H9 (cell line): ENCODE data around the gene YAP1. TPM values are rescaled to one million over a fixed set of nuclear protein-coding genes. Genes with fewer than 3 reads are reported as not detected.

ENCODE experiments used
- DNase-seq: peaks from one replicate; pipeline ENCODE4 v3.0.0-alpha.2; 2017
- H2AFZ ChIP-seq: one replicate; pipeline ENCODE4 v1.6.1; 2013; ENCODE audit warnings: mild to moderate bottlenecking, low read length, control low read depth, moderate library complexity
- H2AK5ac ChIP-seq: 2 replicates; pipeline ENCODE4 v1.6.1; 2013; ENCODE audit warnings: low read length, control low read depth, mixed read lengths; ENCODE audit not compliant: insufficient read length
- H2BK120ac ChIP-seq: one replicate; pipeline ENCODE4 v1.6.1; 2013; ENCODE audit warnings: low read depth, mild to moderate bottlenecking, low read length, control low read depth, inconsistent platforms; ENCODE audit not compliant: poor library complexity, severe bottlenecking
- H2BK12ac ChIP-seq: 2 replicates; pipeline ENCODE4 v1.6.1; 2013; ENCODE audit warnings: low read length, control low read depth, mixed read lengths, low read depth; ENCODE audit not compliant: insufficient read length
- H2BK15ac ChIP-seq: 2 replicates; pipeline ENCODE4 v1.6.1; 2013; ENCODE audit warnings: low read depth, low read length, control low read depth
- H2BK20ac ChIP-seq: one replicate; pipeline ENCODE4 v1.6.1; 2013; ENCODE audit warnings: low read depth, mild to moderate bottlenecking, low read length, control low read depth, inconsistent platforms; ENCODE audit not compliant: poor library complexity, severe bottlenecking
- H2BK5ac ChIP-seq: 2 replicates; pipeline ENCODE4 v1.6.1; 2013; ENCODE audit warnings: low read length, control low read depth, mixed read lengths; ENCODE audit not compliant: insufficient read length
- H3K14ac ChIP-seq: 2 replicates; pipeline ENCODE4 v1.6.1; 2013; ENCODE audit warnings: low read length, control low read depth; ENCODE audit not compliant: insufficient read depth
- H3K18ac ChIP-seq: 2 replicates; pipeline ENCODE4 v1.6.1; 2013; ENCODE audit warnings: low read depth, mild to moderate bottlenecking, mixed read lengths, low read length, control low read depth; ENCODE audit not compliant: insufficient read length
- H3K23ac ChIP-seq: 2 replicates; pipeline ENCODE4 v1.6.1; 2013; ENCODE audit warnings: low read length, control low read depth, mixed read lengths, low read depth; ENCODE audit not compliant: insufficient read length
- H3K23me2 ChIP-seq: 2 replicates; pipeline ENCODE4 v1.6.1; 2013; ENCODE audit warnings: low read depth, mild to moderate bottlenecking, mixed read lengths, low read length, control low read depth; ENCODE audit not compliant: insufficient read length, poor library complexity, severe bottlenecking
- H3K27ac ChIP-seq: 2 replicates; pipeline ENCODE4 v1.5.1; 2013; ENCODE audit warnings: low read length, control low read depth, mixed read lengths, low read depth; ENCODE audit not compliant: insufficient read length
- H3K27me3 ChIP-seq: 2 replicates; pipeline ENCODE4 v1.6.1; 2013; ENCODE audit warnings: low read length, control low read depth, inconsistent platforms; ENCODE audit not compliant: insufficient read depth
- H3K4ac ChIP-seq: 2 replicates; pipeline ENCODE4 v1.6.1; 2013; ENCODE audit warnings: low read depth, mild to moderate bottlenecking, control low read depth, inconsistent platforms, low read length, moderate library complexity
- H3K4me1 ChIP-seq: 2 replicates; pipeline ENCODE4 v1.6.1; 2013; ENCODE audit warnings: low read length, control low read depth, inconsistent platforms; ENCODE audit not compliant: insufficient read depth
- H3K4me2 ChIP-seq: 2 replicates; pipeline ENCODE4 v1.6.1; 2013; ENCODE audit warnings: low read length, control low read depth, mixed read lengths; ENCODE audit not compliant: insufficient read length, insufficient read depth
- H3K56ac ChIP-seq: 2 replicates; pipeline ENCODE4 v1.6.1; 2013; ENCODE audit warnings: low read depth, mild to moderate bottlenecking, mixed read lengths, low read length, control low read depth; ENCODE audit not compliant: insufficient read length
- H3K79me1 ChIP-seq: 2 replicates; pipeline ENCODE4 v1.6.1; 2013; ENCODE audit warnings: low read depth, mild to moderate bottlenecking, moderate library complexity, low read length, control low read depth, inconsistent platforms; ENCODE audit not compliant: insufficient read depth, poor library complexity, severe bottlenecking
- H3K79me2 ChIP-seq: 2 replicates; pipeline ENCODE4 v1.6.1; 2013; ENCODE audit warnings: low read length, control low read depth, inconsistent platforms; ENCODE audit not compliant: insufficient read depth
- H3K9ac ChIP-seq: 2 replicates; pipeline ENCODE4 v1.6.1; 2013; ENCODE audit warnings: low read length, control low read depth, mixed read lengths; ENCODE audit not compliant: insufficient read length; ENCODE audit errors: extremely low read depth
- H3K9me3 ChIP-seq: one replicate; pipeline ENCODE4 v1.6.1; 2013; ENCODE audit warnings: low read depth, low read length, inconsistent platforms; ENCODE audit not compliant: control insufficient read depth
- H3T11ph ChIP-seq: one replicate; pipeline ENCODE4 v1.6.1; 2013; ENCODE audit warnings: mild to moderate bottlenecking, low read length, control low read depth, inconsistent platforms
- H4K20me1 ChIP-seq: one replicate; pipeline ENCODE4 v1.6.1; 2013; ENCODE audit not compliant: control insufficient read depth, insufficient read length, insufficient read depth
- H4K5ac ChIP-seq: 2 replicates; pipeline ENCODE4 v1.6.1; 2013; ENCODE audit warnings: low read depth, mild to moderate bottlenecking, mixed read lengths, low read length, control low read depth; ENCODE audit not compliant: insufficient read length
- H4K8ac ChIP-seq: replicated peaks from 2 replicates; pipeline ENCODE4 v1.6.1; 2013; ENCODE audit warnings: low read length, control low read depth, mixed read lengths, low read depth; ENCODE audit not compliant: insufficient read length
- H4K91ac ChIP-seq: 2 replicates; pipeline ENCODE4 v1.6.1; 2013; ENCODE audit warnings: low read depth, mild to moderate bottlenecking, moderate library complexity, mixed read lengths, low read length, control low read depth; ENCODE audit not compliant: insufficient read length
- H3K27ac Mint-ChIP-seq, 3 experiments: 2 replicates in 2 of 3; 3 replicates in 1 of 3; pipeline ENCODE4 v1.8.0; 2020 to 2021; ENCODE audit warnings: mixed read lengths in 3 of 3, mild to moderate bottlenecking in 1 of 3, moderate library complexity in 1 of 3
- H3K27me3 Mint-ChIP-seq: 2 replicates; pipeline ENCODE4 v1.8.0; 2021; ENCODE audit warnings: low read depth, mild to moderate bottlenecking, moderate library complexity, mixed read lengths
- H3K36me3 Mint-ChIP-seq, 3 experiments: 2 replicates in 2 of 3; 3 replicates in 1 of 3; pipeline ENCODE4 v1.8.0; 2020 to 2021; ENCODE audit warnings: low read depth in 3 of 3, mixed read lengths in 3 of 3; ENCODE audit not compliant: insufficient read depth in 1 of 3
- H3K4me1 Mint-ChIP-seq, 2 experiments: 2 replicates each; pipeline ENCODE4 v1.8.0; 2020; ENCODE audit warnings: mixed read lengths in 2 of 2
- H3K4me3 Mint-ChIP-seq, 2 experiments: 2 replicates in 1 of 2; 3 replicates in 1 of 2; pipeline ENCODE4 v1.8.0; 2020 to 2021; ENCODE audit warnings: mild to moderate bottlenecking in 2 of 2, mixed read lengths in 2 of 2, moderate library complexity in 1 of 2
- H3K9me3 Mint-ChIP-seq, 2 experiments: 2 replicates in 1 of 2; 3 replicates in 1 of 2; pipeline ENCODE4 v1.8.0; 2020; ENCODE audit warnings: mild to moderate bottlenecking in 2 of 2, mixed read lengths in 2 of 2, moderate library complexity in 1 of 2
- WGBS: extraction: QIAGEN DNeasy Blood & Tissue Kit; methylation state at CpG from one replicate; pipeline ENCODE4 v1.1.7; 2013; ENCODE audit warnings: missing lambda C conversion rate, low lambda C conversion rate, mixed read lengths; ENCODE audit not compliant: insufficient read length; ENCODE audit errors: extremely low coverage; 5-methylcytosine and 5-hydroxymethylcytosine counted together
- total RNA-seq: library from RNA; stranded (reverse); gene quantifications from 2 replicates; pipeline ENCODE4 v1.2.1, GENCODE V29; 2021
- TF ChIP-seq, protein P1 (sequence below): fragments of 200-600 bp; sonication (generic); conservative IDR thresholded peaks from 3 replicates; pipeline ENCODE4 v1.8.0; 2021; ENCODE audit warnings: antibody characterized with exemption, mild to moderate bottlenecking

Gene YAP1
- total RNA-seq, 1 experiment from 2014 or later: 124 TPM

DNA sequence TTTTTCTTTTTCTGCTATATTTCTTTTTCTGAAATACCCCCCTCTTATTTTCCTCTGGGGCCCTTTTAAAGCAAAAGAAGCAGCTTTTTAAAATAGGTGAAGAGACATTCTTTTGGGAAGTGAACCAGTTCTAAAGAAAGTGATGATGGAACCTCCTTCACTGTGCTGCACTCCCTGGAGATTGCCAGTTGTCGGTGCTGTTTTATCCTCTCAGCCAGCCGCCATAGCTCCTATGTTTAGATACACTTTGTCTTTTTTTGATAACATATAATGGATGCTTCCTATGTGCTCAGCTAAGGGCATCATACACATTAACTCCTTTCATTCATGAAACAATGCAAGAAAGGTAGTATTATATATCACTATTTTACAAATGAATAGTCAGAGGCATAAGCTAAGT, 49.0 kb upstream of the YAP1 start:
- Histone ChIP-seq H2AFZ (no peak overlapping the region), H2BK5ac (no peak overlapping the region), H3K56ac (no peak overlapping the region), H2BK15ac (no peak overlapping the region), H3K14ac (no peak overlapping the region), H2BK20ac (no peak overlapping the region), H2BK12ac (no peak overlapping the region), H4K8ac (no peak overlapping the region), H3K79me1 (no peaks in the 10 kb centered on the region), H3K27me3 (no peaks in the 10 kb centered on the region), H3K23ac (no peak overlapping the region), H3K4me1 (no peaks in the 10 kb centered on the region), H3K18ac (no peak overlapping the region), H3K9me3 (no peaks in the 10 kb centered on the region), H4K5ac (no peak overlapping the region), H3K23me2 (no peaks in the 10 kb centered on the region), H3K4ac (no peak overlapping the region), H2AK5ac (no peak overlapping the region), H2BK120ac (no peak overlapping the region), H4K20me1 (no peaks in the 10 kb centered on the region), H4K91ac (no peak overlapping the region), H3T11ph (no peak overlapping the region), H3K79me2 (no peaks in the 10 kb centered on the region), H3K27ac (no peak overlapping the region), H3K4me2 (no peak overlapping the region), H3K9ac (no peak overlapping the region)
- Mint-ChIP-seq H3K4me3 (no peak overlapping the region), H3K9me3 (no peaks in the 10 kb centered on the region), H3K36me3 (no peaks in the 10 kb centered on the region), H3K4me1 (no peaks in the 10 kb centered on the region), H3K27ac (no peak overlapping the region), H3K27me3 (no peaks in the 10 kb centered on the region)
- DNase-seq: no peak
- TF ChIP-seq, protein P1, sequence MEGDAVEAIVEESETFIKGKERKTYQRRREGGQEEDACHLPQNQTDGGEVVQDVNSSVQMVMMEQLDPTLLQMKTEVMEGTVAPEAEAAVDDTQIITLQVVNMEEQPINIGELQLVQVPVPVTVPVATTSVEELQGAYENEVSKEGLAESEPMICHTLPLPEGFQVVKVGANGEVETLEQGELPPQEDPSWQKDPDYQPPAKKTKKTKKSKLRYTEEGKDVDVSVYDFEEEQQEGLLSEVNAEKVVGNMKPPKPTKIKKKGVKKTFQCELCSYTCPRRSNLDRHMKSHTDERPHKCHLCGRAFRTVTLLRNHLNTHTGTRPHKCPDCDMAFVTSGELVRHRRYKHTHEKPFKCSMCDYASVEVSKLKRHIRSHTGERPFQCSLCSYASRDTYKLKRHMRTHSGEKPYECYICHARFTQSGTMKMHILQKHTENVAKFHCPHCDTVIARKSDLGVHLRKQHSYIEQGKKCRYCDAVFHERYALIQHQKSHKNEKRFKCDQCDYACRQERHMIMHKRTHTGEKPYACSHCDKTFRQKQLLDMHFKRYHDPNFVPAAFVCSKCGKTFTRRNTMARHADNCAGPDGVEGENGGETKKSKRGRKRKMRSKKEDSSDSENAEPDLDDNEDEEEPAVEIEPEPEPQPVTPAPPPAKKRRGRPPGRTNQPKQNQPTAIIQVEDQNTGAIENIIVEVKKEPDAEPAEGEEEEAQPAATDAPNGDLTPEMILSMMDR: peak; percentile 54
- WGBS: no CpG with 5 or more reads among the region's 2 CpGs
